ENCODE results near the gene FAXC.

Gene FAXC

DNA sequence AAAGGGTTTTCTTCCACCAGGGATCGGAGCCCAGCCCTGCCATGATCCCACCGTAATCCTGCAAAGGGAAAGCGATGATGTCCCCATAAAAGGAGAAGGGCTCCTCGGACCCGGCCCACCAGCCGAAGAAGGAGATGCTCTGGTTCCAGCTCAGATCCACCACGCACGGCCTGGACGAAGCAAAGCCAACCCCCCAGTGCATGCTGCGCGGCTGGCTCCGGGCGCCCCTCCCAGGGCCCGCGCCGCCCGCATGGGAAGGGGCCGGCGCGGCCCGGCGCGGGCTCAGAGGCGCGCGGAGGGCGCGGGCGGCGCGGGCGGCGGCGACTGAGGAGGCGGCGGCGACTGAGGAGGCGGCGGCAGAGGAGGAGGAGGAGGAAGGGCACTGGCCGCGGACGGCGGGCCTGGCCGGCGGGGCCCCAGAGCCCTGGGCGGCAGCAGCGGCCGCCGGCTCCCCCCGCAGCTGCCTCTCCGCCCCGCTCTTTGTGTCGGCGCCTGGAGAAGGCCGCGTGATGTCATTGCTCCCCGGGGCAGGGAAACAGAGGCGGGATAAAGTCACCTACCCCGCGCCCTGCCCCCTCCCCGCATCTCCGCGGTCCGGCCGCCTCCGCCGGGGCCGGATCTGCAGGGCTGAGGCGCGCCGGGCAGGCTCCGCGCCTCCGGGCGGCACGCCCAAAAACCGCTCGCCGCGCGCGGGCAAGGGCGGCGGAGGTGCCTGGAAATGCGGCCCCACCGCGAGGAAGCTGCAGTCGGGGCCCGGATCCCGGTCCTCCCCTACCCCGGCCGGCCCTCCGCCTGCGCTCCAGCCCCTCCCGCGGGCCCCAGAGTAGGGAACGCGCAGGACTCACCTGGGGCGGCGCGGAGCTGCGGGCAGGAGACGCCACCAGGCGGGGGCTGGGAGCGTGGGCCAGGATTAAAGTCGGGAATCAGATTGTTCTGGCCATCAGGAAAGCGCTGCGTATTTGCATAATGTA is at the start of gene FAXC:
FAXC (minus strand) TSS at position 504 of the 971 bp plus-strand sequence; CDS start at position 202, 302 bp downstream.
- DNase-seq = peak; percentile 40 to 50

DNA sequence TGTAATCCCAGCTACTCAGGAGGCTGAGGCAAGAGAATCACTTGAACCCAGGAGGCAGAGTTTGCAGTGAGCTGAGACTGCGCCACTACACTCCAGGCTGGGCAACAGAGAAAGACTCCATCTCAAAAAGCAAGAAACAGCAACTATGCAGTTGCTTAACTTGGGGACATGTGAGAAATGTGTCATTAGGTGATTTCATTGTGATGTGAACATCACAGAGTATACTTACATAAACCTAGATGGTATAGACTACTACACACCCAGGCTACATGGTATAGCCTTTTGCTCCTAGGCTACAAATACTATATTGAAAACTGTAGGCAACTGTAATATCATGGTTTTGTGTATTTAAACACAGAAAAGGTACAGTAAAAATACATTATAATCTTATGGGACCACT is 47.8 kb upstream of the FAXC start:
- no peak for DNase-seq

DNA sequence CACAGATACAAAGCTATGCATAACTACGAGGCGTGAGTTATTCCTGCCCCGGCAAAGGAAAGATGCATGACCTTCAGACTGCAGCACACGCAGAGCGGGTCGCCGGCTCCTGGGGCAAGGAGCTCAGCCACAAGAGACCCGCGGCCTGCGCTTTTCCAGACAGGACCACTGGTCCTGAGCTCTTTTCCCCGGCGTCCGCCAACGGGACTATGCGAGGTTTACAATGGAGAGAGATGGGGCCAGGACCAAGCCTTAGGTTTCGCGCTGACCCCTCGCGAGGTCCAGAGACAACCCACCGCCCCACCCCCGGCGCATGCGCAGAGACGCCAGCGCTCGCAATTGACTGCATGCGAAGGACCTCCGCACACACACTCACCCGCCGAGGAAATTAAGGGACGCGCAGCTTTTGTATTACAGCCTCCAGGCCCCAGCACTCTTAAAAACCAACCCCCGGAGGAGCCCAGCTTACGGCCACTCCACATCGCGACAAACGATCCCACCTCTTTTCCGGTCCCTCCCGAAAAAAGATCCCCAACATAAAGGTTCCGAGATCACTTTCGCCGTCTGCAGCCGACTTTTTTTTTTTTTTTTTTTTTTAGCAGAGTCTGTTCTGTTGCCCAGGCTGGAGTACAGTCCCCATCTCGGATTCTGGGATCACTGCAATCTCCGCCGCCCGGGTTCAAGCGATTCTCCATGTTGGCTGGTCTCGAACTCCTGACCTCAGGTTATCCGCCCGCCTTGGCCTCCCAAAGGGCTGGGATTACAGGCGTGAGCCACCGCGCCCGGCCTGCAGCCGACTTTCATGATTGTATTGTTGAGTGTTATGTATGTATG is 44.4 kb upstream of the FAXC start, which contains the start of gene COQ3:
COQ3 (minus strand) TSS at position 498 of the 834 bp plus-strand sequence; CDS start at position 482, 16 bp downstream.
- DNase-seq = peak; percentile 43 to 59

DNA sequence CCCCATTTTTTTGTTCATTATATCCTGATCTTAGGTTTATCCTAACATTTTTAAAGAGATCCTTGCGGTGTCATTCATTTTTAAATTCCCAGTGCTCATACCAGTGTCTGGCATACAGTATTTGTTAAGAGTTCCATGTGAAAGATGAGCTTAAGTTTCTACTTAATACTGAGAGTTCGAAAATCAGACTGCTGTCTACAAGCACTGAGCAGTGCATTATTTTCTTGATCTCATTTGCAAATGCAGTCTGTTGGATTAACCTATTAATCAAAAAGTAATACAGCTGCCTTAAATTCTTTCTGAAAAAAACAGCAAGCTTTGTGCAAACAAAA is 43.9 kb upstream of the FAXC start:
- DNase-seq = no peak

DNA sequence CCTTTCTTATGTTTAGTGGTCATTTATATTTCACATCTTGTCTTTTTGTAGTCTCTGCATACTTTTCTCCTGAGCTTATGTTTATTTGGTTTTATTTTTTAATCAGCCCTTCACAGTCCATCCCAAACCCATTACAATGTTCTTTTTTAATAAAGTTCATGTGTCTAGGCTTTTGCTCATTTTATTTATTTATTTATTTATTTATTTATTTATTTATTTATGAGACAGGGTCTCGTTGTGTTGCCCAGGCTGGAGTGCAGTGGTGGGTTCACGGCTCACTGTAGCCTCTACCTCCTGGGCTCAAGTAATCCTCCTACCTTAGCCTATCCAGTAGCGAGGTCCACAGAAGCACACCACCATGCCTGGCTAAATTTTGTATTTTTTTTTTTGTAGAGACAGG is 41.4 kb upstream of the FAXC start:
- DNase-seq = no peak

DNA sequence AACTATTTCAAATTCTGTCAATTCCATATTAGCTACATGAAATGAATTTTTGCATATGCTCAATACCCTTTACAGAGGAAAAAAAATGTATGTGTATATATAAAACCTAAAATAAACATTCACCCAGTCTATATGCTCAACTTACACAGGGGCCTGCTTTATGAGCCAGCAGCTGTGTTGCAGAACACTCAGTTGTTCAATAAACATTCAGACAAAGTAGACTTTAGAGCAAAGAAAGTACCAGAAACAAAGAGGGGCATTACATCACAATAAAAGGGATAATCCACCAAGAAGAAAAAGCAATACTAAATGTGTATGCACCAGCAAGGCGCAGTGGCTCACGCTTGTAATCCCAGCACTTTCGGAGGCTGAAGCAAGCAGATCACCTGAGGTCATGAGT is 35.0 kb upstream of the FAXC start:
- DNase-seq = no peak

DNA sequence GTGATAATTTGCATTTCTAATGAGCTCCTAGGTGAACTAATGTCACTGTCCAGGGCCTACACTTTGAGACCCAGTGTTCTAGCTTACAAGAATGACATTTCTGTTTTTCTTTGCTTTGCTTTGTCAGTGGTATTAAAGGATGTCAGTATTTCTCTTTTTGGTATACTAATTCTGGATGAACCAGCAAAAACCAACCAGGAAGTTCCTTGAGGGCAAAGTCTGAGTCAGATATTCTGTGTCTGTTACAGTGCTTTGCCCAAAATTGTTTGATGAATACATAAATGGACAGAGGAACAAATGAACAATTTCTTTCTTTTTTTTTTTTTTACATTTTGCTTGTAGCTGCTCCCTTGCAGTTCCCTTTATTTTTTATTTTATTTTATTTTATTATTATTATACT is 29.2 kb upstream of the FAXC start:
- DNase-seq = no peak

DNA sequence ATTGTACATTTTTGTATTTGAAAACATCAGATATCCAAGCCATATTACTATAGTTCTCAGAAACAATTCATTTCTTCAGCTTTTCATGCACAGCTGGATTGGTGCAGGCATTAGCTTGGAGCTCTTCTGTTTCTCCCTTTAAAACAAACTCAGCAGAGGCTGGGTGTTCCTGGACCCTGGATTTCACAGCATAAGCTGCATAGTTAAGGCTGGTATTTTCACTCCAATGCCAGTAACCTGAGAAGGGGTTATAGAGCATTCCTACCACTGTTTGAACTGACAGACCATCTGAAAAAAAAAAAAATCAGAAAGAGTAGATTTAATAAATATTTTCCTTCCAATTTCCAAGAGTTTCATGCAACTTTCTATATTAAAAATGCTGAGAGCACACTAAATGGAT is 20.1 kb upstream of the FAXC start:
- no peak for DNase-seq

DNA sequence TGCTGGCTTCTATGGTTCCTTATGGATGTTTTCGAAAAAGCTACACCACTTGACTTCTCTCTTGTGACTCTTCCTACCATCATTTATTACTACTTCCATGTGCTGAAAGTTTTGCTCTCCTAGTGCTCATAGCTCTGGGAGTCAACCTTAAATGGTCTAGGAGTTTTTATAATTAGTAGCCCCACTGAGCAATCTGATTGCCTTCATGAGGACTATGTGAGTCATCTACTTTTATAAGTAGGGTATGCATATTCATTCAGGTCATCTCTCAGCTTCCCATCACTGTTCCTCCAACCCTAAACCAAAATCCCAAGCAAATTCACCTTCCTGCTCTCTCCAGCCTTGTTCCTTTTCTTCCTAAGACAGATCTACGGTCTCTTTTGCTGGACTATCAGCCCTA is 17.4 kb upstream of the FAXC start:
- no peak for DNase-seq

DNA sequence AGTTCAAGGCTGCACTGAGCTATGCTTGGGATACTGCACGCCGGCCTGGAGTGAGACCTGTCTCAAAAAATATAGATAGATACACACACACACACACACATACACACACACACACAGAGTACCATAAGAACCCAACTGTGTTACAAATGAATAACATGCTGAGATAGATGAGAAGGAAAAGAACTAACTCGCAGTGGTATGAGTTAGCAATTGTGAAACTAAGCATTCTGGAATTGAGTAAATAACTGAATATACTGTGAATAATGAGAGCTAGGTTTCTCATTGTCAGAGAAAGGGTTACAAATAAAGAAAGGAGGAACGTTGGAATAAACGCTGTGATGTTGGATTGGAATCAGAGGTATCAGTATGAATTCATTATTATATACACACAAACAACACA is 14.6 kb upstream of the FAXC start:
- DNase-seq = no peak

DNA sequence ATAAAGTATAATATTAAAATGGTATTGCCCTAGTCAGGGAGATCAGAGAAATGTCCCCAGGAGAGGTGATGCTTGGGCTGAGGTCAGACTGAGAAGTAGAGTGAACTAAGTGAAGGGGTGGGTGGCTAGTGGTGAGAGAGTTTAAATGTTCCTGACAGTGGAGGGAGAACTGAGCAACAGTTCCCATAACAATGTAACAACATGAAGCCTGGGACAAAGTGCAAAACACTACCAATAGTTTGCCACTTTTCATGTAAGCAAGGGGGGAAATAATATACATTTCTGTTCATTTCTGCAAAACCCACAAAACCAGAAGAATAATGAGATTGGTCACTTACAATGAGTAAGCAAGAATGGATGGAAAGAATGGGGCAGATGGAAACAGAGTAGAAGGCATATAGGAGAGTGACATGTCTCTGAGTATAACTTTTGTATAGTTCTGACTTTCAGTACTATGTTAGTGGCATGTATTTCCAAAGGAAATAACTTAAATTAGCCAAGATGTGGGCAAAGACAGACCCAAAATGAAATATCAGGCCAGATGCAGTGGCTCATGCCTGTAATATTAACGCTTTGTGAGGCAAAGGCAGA is 13.3 kb upstream of the FAXC start:
- no peak for DNase-seq

DNA sequence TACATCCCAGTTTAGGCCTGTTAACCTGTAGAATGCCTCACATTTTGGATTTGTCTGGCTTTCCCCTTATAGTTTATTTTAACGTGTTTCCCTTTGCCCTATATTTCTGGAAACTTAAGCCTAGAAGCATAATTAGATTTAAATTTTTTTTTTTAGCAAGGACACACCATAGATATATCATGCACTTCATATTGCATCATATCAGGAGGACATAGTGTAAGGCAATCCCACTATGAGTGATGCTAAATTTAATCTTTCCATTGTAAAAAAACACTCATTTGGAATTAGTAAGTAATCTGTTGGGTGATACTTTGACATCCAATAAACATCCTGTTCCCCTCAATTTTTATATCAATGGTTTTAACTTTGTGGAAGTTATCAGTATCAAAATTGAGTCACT is 10.3 kb upstream of the FAXC start:
- DNase-seq = no peak

DNA sequence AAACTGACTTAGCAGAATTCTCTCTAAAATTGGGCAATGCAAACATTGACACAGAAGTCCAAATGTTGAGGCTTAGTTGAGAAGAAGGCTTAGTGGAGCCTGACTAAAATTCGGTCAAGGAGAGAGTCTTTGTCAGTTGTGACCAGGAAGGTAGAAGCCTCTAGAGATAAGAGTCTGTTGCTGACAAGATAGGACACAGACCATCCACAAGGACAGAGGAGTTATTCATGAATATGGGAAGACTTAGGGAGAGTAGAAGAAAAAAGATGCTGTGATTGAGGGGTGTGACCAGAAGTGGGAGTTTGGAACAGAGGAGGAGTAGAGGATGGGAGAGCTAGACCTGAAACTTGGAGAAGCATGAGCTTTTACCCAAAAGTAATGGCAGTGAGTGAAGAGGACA is 7.2 kb upstream of the FAXC start:
- no peak for DNase-seq

DNA sequence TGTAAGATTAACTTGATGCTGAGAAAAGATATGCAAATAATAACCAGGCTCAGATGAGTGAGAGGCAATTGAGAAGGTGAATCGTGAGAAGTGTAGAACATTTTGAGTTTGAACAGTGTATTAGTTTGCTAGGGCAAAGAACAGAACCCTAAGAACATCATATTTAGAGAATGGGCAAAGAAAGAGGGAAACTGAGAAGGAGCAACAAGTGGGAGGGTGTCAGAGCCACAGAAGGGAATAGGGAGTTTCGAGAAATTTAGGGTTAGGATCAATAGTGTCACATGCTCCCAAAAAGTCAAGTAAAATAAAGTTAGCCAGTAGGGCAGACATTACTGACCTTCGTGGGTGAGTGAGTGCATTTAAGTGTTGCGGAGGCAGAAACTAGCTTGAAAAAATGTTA is 5.5 kb upstream of the FAXC start:
- DNase-seq = no peak

DNA sequence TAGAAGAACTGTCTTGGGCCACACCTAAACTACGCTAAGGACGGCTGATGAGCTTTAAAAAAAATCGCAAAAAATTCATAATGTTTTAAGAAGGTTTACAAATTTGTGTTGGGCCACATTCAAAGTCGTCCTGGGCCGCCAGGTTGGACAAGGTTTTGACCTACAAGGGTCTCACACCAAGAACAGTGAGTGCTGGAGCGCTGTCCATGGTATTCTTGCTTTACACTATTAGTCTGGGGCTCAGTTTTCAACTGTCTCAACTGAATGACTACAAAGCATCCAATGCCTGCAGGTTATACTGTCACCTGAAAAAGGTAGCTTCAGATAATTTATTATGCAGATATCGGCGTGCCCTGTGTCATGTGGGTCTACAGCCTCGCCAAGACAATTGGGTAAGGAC is 3.7 kb upstream of the FAXC start:
- no peak for DNase-seq

DNA sequence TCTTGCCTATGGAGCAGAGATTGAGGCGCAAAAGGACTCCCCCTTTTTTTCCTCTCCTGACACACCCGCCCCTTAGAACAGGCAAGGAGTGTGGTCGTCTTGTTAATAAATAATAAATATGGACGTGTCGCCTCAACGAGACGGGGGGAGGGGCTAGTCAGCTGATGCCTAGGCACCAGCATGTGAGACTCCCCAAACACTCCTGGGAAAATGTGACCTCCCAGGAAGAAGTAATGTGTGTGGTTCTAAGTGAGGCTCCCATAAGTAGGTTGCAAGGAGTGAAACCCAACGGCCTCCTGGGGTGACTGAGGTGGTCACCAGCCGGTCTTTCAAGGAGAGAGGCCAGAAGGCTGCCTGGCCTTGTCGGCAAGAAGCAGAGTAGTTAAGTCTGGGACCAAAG is 1.1 kb upstream of the FAXC start:
- DNase-seq = no peak

DNA sequence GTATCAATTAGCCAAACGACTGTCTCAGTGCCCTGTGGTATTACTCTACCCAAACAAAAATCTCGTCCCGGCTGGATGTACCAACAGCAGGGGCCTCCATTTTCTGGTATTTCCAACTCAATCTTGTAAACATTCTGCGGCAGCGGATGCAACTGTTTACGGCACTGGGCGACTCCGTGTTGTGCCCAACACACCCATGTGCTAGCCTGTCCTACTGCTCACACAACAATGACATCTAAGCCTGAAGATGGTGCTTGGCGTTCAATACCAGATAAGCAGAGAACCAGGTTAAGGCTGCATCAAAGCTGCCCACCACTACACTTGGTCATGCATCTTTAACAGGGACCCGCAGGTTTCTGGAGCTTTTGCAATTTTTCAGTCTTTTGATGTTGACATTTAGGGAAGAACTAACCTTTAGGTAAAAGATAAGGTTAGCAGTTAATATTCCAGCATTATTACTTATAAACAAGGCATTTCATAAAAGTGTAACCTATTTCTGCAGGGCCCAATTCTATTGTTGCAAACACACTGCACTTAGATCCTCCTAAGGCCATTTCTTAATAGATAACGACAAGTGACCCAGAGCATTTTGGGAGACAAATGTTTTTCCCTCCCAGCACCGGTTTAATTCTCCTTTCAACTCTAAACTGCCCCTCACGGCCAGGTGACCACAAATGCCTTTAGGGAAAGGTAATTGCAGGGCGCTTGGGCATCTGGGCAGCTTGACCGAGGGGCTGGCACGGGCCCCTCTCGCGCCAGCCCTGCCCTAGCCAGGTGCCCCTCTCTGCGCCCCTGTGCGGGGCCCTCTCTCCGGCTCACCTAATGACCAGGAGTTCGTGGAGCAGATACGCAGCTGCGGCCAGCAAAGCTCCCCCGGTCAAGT is 945 bp downstream of the FAXC start:
- DNase-seq = no peak

DNA sequence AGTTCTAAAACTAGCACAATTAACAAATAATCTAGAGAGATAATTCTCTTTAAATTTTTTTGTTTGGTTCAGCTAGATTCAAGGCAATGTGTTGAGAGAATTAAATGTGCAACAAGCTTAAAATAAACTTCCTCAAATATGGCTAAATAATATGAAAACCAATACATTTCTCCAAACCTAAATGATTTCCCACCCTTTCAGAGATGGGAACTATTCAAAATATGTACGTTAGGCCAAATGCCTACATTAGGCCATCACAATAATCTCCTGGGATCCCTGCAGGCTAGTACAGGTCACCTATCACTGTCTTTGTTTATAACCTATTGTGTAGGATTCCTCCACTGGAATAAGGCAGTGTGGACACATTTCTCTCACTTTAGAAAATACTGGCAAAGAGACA is 1.7 kb downstream of the FAXC start:
- no peak for DNase-seq

DNA sequence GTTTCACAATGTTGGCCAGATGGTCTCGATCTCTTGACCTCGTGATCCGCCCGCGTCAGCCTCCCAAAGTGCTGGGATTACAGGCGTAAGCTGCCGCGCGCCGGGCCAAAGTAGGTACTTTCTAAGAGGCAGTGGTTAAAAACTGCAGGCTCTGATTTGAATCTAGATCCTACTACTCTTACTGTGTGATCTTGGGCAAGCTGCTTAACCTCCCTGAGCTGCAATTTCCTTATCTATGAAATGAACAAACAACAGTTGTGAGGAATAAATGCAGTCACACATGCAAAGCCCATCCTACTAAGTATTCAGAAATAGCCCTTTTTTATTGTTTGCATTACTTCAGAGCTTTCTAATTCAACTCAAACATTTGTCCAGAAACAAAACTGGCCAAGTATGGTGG is 2.9 kb downstream of the FAXC start:
- no peak for DNase-seq

DNA sequence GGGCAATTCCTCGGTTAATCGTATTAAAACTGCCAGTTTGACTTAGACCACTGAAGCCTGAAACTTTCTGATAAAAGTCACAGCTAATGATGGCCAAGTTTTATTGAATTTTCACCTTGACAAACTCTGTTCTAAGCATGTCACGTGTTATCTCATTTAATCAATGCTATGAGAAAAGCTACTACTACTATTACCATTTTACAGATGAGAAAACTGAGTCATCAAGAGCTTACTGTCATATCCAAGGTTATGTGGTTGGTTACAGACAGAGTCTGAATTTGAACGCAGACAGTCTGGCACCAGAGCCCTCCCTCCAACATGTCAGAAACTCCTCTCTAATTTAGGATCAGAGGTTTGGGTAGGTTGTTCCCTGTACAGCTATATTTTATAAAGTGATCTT is 4.3 kb downstream of the FAXC start:
- DNase-seq = no peak

DNA sequence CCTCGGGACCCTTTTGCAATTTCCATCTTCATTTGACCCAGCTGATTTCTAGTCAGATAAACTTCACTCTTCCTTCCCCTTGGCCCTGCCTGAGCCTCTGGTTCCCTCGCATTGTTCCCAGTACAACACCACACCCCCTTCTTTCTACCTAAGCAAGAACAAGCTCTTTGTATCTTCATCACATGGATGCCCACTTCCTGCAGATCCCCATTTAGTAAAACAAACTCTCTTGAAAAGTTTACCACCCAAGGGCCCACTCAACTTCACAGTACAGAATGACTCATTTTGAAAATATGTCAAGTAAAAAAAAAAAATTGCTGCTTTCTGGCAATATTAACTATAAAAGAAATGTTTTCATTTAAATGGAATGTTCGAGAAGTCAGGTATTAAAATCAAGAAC is 5.2 kb downstream of the FAXC start:
- no peak for DNase-seq

DNA sequence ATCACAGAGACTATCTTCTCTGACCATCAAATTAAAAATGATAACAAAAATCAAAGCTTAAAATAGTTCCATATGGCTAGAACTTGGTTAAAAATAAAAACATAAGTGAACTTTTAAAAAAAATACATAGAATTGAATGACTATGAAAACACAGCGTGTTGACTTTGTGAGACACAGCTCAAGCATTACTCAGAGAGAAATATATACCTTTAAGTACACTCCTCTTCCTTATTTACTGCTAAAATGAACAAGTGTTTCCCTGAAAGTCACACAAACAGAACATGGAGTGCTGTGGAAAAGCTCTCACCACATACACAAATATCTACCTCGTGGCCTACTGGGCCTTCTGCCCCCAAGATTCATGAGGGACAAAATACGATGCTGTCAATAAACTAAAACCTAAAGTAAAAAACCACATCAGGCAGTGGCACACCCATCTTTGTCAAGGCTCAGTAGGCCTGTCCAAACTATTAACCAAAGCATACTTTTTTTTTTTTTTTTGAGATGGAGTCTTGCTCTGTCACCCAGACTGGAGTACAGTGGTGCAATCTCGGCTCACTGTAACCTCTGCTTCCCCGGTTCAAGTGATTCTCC is 7.5 kb downstream of the FAXC start:
- no peak for DNase-seq

Data from NCI-H187 (cell line).